Measurements from ENCODE around the gene TTC39C.
"Not testable (repeated sequence)": the region's sequence is repeated elsewhere in the genome, so short reads cannot be mapped to it uniquely, and the experiment has no call there.

TTC39C gene

DNA sequence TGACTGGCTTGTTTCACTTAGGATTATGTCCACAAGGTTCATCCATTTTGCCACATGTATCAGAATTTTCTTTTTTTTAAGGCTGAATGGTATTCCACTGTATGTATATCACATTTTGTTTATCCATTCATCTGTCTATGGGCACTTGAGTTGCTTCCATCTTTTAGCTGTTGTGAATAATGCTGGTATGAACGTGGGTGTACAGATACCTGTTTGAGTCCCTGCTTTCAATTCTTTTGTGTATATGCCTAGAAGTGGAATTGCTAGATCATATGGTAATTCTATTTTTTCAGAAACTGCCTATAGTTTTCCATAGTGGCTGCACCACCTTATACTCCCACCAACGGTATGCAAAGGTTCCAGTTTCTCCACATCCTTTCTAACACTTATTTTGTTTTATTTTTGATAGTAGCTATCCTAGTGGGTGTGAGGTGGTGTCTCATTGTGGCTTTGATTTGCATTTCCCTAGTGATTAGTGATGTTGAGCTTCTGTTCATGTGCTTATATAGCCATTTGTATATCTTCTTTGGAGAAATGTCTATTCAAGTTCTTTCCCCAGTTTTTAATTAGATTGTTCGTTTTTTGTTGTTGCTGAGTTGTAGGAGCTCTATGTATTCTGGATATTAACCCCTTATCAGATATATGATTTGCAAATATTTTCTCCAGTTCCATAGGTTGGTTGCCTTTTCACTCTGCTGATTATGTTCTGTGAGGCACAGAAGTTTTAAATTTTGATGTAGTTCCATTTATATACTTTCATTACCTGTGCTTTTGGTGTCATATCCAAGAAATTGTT, 40.7 kb downstream of the TTC39C start:
- no peak for DNase-seq

- peak; percentile 53 for DNase-seq
Observed at GRCh38 chr18:24055878-24056277, 41.3 kb downstream of the TTC39C start.

DNA sequence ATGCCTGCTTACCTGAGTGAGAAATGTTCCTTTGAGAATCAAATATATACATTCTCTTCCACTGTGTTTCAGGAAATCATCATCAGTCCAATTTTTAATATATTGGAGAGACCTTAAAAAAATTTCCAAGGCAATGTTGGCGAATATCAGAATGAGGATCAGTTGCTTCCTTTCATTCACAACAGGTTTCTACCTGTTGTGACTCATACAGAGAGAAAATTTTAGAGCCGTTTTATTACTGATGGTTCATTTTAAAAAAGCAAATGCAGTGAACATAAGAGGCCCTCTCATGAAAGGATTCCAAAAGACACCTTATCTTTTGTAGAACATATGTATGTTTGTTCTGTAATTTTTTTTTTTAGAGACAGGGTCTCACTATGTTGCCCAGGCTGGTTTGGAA, 42.0 kb downstream of the TTC39C start:
- DNase-seq = no peak

DNA sequence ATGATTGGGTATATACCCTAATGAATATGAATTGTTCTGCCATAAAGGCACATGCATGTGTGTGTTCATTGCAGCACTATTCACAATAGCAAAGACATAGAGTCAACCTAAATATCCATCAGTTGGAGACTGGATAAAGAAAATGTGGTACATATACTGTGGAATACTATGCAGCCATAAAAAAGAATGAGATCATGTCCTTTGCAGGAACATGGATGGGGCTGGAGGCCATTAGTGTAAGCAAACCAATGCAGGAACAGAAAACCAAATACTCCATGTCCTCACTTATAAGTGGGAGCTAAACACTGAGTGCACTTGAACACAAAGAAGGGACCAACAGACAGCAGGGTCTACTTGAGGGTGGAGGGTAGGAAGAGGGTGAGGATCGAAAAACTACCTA, 43.2 kb downstream of the TTC39C start:
- DNase-seq = no peak

DNA sequence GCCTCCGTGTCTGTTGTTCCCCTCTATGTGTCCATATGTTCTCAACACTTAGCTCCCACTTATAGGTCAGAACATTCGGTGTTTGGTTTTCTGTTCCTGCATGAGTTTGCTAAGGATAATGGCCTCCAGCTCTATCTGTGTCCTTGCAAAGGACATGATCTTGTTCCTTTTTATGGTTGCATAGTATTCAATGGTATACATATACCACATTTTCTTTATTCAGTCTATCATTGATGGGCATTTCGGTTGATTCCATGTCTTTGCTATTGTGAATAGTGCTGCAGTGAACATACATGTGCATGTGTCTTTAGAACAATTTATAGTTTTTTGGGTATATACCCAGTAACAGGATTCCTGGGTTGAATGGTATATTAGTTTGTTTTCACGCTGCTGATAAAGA, 44.8 kb downstream of the TTC39C start:
- not testable (repeated sequence) for DNase-seq

DNA sequence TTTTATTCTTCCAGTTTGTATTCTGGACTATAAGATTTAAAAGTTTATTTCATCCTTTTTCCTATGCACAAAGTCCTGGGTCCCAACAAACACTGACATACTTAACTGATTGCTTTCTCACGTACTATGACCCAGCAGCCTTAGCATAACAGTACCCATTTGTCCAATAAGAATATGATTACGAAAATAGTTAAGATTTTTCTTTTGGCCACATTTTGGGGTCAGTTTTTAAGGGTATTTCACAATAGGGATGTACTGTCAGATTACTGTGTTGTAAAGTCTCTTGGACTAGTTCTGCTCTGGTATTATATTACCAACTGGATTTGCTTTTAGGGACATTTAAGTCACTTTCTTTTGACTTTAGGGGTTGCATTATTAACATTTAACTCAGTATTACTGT, 46.1 kb downstream of the TTC39C start:
- no peak for DNase-seq

GRCh38 chr18:24063121-24063731, 48.7 kb downstream of the TTC39C start:
- DNase-seq = no peak

- DNase-seq = no peak
Observed at GRCh38 chr18:24064391-24065100, 50.0 kb downstream of the TTC39C start.

DNA sequence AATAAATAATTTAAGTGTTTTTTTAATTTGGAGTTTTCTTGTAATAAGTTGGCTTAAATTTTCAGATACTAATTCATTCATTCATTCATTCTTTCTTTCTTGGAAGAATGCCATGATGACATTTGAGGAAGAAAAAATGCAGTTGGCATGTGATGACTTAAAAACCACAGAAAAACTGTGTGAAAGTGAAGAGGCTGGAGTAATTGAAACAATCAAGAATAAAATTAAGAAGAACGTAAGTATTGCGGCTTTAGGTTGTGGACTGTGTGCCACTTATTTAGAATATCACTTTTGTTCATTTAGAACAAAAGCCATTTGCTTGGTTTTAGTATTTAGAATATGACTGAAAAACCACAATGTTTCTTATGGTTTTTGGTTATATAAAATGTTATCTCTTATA, 51.4 kb downstream of the TTC39C start:
- DNase-seq = no peak

DNA sequence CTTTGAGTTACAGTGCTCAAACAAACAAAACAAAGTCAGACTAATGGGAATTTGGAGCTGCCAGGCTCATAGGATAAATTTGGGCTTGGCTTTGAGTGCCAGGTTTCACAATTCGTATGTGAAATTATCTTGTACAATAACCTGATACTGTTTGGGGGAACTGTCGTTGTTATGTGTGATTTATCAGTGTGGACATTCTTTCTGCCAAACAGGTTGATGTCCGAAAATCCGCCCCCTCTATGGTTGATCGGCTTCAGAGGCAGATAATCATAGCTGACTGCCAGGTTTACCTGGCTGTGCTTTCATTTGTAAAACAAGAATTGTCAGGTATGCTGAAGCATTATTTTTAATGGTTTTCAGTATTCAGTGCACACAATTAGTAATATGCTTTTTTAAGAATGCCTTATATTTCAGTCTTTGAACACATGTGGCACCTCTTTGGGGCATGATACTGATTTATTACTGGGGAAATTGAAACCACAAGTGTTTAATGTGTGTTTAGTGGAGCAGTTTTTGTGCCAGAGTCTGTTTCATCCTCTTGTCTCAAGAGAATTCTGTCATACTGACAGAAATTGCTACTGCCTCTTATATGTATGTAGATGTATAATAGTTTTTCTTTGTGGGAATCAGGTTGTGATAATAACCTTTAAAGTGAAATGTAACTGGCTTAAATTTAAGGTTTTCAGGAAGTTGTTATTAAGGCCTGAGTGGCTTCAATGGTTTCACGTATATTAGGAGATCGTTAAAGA, 54.6 kb downstream of the TTC39C start:
- DNase-seq = no peak

- no peak for DNase-seq
Observed at GRCh38 chr18:24071029-24071428, 56.5 kb downstream of the TTC39C start.

DNA sequence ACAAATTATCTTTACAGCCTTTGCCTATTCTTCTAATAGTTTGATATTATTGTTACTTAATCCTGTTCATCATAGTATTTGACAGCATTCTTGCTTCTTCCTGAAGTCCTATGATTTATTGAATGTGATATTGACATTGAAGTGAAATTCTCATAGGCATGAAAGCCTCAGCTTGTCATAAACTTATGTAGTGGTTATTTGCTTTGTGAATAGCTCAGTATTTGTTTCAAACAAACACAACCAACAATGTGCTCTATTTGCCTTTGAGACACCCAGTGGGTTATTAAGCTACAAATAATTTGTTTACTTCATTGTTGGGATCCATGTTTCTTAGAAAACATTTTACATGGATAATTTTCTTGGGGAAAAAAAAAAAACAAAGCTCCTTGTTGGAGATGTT, 57.2 kb downstream of the TTC39C start:
- no peak for DNase-seq

GRCh38 chr18:24072743-24073142, 58.2 kb downstream of the TTC39C start:
- no peak for DNase-seq

DNA sequence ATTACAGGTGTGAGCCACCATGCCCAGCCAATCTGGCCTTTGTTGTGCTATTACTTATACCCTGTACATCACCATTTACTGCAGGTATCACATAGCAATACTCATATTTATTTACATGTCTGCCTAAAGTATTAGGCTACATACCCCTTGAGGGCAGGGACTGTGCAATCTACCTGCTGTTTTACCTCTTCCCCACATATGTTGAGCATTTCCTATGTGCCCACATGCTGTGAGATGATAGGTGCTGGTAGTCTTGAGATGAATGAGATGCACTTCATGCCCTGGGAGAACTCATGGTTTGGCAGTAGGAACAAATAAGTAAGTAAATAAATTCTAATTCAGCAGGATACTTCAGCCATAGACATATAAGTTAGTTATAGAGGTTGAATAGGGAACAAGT, 59.2 kb downstream of the TTC39C start:
- no peak for DNase-seq

DNA sequence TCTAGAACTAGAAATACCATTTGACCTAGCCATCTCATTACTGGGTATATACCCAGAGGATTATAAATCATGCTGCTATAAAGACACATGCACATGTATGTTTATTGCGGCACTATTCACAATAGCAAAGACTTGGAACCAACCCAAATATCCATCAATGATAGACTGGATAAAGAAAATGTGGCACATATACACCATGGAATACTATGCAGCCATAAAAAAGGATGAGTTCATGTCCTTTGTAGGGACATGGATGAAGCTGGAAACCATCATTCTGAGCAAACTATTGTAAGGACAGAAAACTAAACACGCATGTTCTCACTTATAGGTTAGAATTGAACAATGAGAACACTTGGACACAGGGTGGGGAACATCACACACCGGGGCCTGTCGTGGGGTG, 60.2 kb downstream of the TTC39C start:
- not testable (repeated sequence) for DNase-seq

GRCh38 chr18:24075767-24076597, 61.4 kb downstream of the TTC39C start:
- DNase-seq = no peak

- DNase-seq = no peak
Observed at GRCh38 chr18:24076950-24077349, 62.4 kb downstream of the TTC39C start.

GRCh38 chr18:24078391-24078790, 63.8 kb downstream of the TTC39C start:
- DNase-seq = no peak

DNA sequence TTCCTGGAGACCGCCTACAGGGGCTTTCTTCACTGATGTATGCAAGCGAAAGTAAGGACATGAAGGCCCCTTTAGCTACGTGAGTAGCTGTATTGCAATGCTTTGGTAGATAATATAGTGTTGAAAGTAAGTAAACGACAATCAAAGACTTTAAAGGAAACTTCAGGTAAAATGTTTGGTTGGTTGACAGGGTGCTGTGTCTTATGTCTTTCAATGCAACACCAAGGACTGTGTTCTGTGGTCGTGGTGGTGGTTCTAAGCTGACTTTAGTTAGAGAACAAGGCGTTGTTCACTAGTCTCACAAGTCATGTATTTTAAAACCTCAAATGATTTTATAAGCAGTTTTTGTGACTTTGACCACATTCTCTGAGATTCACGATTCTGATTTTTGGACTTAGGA, 66.3 kb downstream of the TTC39C start:
- no peak for DNase-seq

DNA sequence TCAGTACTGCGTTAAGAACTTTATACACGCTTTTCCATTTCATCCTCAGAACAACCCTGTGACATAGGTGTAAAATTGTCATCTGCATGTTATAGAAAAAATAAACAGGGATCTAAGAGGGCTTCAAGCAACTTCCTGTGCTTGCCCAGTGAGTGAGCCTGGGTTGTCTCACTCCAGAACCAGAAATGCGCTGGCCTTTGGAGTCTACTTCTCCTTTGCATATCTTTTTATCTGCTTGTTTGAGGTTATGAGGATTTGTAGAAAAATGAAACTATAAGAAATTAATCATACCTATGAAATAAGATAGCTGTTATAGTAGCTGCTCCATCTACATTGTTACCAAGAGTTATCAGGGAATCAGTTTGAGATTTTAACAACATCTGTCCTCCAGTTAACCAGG, 69.0 kb downstream of the TTC39C start:
- DNase-seq = no peak

DNA sequence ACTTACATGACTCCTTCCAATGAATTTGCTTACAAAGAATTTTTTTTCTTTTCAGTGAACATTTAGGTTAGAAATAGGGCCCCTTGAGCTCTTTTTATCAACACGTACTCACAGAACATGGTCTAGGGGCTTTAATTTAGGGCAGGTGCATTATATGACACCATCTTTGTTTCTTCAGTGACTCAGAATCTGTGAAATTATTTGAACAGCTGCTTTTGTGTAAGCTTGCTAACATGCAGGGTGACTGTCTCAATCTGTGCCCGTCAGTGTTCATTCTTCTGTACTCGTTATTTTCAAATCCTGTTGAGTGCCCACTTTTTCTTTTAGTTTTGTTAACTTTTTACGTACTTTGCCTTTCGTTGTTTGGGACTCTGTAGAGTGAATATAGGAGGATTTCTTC, 71.5 kb downstream of the TTC39C start:
- peak; percentile 47 for DNase-seq

DNA sequence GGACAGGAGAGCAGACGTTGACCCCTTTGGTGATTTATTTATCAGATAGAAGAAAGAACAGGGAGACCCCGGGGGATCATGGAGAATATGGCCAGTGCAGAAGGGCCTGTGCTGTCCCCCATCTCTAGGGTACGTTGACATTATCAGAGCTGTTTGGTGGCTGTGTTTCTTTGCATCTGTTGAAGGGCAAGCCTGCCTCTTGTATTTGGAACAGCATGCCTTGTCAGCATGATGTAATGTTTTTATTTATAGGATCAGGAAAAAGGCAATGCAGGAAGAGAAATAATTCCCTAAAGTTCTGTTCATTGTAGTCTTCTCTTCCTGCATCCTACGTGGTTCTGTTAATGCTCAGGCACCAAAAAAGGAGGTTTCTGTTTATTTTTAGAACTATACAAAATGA, 74.5 kb downstream of the TTC39C start:
- no peak for DNase-seq
